Immature natural killer cell (primary cell): ENCODE results near the gene MMP21. TPM values are rescaled to one million over a fixed set of nuclear protein-coding genes. Genes with fewer than 3 reads are reported as not detected.

Experiments used
- DNase-seq, 3 donors: peaks; one replicate each; pipeline ENCODE4 v3.0.0; 2022; ENCODE audit warnings: mixed read lengths in 1 of 3
- H3K27ac Mint-ChIP-seq, 6 donors: one replicate each; pipeline ENCODE4 v1.8.0; 2020; ENCODE audit warnings: mixed read lengths in 6 of 6, mild to moderate bottlenecking in 5 of 6, inconsistent platforms in 4 of 6, moderate library complexity in 3 of 6
- H3K27me3 Mint-ChIP-seq, 3 donors: one replicate each; pipeline ENCODE4 v1.8.0; 2020 to 2021; ENCODE audit warnings: low read depth in 3 of 3, mild to moderate bottlenecking in 3 of 3, mixed read lengths in 3 of 3, moderate library complexity in 3 of 3, inconsistent platforms in 1 of 3
- H3K36me3 Mint-ChIP-seq, 3 donors: one replicate each; pipeline ENCODE4 v1.8.0; 2020; ENCODE audit warnings: mixed read lengths in 3 of 3, inconsistent platforms in 2 of 3, mild to moderate bottlenecking in 2 of 3
- H3K4me1 Mint-ChIP-seq, 2 donors: one replicate each; pipeline ENCODE4 v1.8.0; 2020; ENCODE audit warnings: inconsistent platforms in 2 of 2, mild to moderate bottlenecking in 2 of 2, mixed read lengths in 2 of 2, moderate library complexity in 1 of 2
- H3K4me3 Mint-ChIP-seq, 5 donors: one replicate each; pipeline ENCODE4 v1.8.0; 2020; ENCODE audit warnings: mild to moderate bottlenecking in 5 of 5, mixed read lengths in 5 of 5, inconsistent platforms in 3 of 5, moderate library complexity in 3 of 5
- H3K9me3 Mint-ChIP-seq, 6 donors: one replicate each; pipeline ENCODE4 v1.8.0; 2020; ENCODE audit warnings: mild to moderate bottlenecking in 6 of 6, mixed read lengths in 6 of 6, inconsistent platforms in 4 of 6, moderate library complexity in 3 of 6
- polyA plus RNA-seq, 3 donors: library from polyadenylated mRNA; unstranded; fragments of 300-500 nt; fragmentation: Illumina TruSeq; gene quantifications; one replicate each; pipeline ENCODE4 v1.2.3, GENCODE V29; 2021

MMP21 gene, protein sequence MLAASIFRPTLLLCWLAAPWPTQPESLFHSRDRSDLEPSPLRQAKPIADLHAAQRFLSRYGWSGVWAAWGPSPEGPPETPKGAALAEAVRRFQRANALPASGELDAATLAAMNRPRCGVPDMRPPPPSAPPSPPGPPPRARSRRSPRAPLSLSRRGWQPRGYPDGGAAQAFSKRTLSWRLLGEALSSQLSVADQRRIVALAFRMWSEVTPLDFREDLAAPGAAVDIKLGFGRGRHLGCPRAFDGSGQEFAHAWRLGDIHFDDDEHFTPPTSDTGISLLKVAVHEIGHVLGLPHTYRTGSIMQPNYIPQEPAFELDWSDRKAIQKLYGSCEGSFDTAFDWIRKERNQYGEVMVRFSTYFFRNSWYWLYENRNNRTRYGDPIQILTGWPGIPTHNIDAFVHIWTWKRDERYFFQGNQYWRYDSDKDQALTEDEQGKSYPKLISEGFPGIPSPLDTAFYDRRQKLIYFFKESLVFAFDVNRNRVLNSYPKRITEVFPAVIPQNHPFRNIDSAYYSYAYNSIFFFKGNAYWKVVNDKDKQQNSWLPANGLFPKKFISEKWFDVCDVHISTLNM
- not detected for polyA plus RNA-seq

DNA sequence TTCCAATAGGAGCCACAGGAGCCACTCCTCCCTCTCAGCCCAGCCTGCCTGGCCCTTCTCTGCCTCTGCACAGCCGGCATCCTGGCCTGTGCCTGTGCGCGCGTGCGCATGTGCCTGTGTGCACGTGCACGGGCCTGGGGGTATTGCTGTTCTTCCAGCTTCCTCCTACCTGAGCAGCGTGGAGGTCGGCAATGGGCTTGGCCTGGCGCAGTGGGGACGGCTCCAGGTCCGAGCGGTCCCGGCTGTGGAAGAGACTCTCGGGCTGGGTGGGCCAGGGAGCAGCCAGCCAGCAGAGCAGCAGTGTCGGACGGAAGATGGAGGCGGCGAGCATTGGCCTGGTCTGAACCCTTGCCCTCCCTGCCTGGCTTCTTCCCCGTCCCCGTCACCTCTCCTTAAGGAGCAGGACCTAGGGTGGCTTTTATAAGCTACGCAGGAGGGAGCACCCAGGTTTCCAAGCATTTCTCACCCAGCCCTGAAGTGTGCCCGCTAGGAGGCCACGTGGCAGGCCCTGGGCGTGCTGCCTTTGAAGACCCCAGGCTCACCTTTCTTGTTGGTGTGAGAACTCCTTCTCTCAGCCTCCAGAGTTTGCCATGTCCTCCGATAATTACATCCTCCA, at the start of gene MMP21:
Gene MMP21 (minus strand): TSS at position 331 of the 616 bp plus-strand sequence. CDS start 0 bp downstream, at position 331.
- Mint-ChIP-seq H3K9me3 (peaks cover 0 to 1% (median 0%) of the 10 kb centered on the region in 6 donors), H3K4me3 (no peak within 1 kb of the TSS), H3K27ac (no peak within 1 kb of the TSS), H3K27me3 (peaks cover 0 to 1% (median 1%) of the 10 kb centered on the region in 3 donors), H3K4me1 (no peaks in the 10 kb centered on the region), H3K36me3 (peaks cover 0 to 3% (median 0%) of the 10 kb centered on the region in 3 donors)
- no peak for DNase-seq

DNA sequence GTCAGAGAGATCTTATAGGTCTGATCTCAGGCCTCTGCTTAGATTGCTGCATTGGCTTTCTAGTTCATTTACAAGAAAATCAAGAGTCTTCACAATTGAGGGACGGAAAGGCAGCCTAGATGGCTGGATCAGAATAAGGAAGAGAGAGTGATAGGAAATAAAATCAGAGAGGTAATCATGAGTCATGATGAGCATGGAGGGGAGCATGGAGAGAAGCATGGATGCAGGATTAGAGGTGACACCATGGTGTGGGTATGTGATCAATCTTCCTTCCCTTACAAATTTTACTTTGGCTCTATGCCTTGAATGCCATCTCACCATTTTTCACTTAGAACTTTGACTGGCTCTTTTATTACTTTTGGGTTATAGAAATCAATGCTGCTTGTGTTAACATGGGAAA, 49.1 kb upstream of the MMP21 start:
- Mint-ChIP-seq H3K4me1 (peaks cover 6 to 7% of the 10 kb centered on the region in 2 donors), H3K36me3 (peaks cover 4 to 10% (median 7%) of the 10 kb centered on the region in 3 donors), H3K27me3 (peaks cover 0 to 3% (median 2%) of the 10 kb centered on the region in 3 donors), H3K4me3 (no peak overlapping the region), H3K27ac (no peak overlapping the region), H3K9me3 (no peaks in the 10 kb centered on the region)
- DNase-seq = no peak

DNA sequence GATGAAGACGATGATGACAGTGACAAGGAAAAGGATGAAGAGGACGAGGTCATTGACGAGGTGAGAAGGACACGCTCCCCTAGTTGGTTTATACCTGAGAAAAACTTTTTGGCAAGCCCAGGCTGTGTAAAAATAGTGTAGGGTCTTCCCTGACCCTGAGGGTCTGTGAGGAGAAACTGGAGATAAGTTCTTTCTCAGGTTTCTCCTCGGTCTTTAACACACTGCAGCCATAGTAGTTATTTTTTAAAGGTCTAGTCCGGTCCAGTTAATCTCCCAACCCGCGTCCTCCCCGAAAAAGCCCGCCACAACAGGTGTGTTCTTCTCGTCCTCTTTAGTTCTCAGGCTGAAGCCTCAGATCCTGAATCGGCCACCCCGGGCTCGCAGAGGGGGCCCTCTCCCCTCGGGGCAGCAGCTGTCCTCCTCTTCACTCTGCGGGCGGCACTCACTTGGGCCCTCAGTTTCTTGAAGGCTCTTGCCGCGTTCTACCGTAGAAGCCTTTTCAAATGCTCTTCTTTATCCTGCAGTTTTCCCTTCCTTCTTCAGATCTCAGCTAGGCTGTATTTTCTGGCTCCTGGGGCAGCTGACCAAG, 48.1 kb upstream of the MMP21 start:
- peaks cover 0 to 3% (median 2%) of the 10 kb centered on the region in 3 donors for H3K27me3 Mint-ChIP-seq
- H3K9me3 Mint-ChIP-seq = no peaks in the 10 kb centered on the region
- no peak for DNase-seq
- no peak overlapping the region for H3K4me3 Mint-ChIP-seq
- H3K27ac Mint-ChIP-seq = no peak overlapping the region
- H3K4me1 Mint-ChIP-seq = peaks cover 6 to 7% of the 10 kb centered on the region in 2 donors
- peaks cover 4 to 10% (median 7%) of the 10 kb centered on the region in 3 donors for H3K36me3 Mint-ChIP-seq

DNA sequence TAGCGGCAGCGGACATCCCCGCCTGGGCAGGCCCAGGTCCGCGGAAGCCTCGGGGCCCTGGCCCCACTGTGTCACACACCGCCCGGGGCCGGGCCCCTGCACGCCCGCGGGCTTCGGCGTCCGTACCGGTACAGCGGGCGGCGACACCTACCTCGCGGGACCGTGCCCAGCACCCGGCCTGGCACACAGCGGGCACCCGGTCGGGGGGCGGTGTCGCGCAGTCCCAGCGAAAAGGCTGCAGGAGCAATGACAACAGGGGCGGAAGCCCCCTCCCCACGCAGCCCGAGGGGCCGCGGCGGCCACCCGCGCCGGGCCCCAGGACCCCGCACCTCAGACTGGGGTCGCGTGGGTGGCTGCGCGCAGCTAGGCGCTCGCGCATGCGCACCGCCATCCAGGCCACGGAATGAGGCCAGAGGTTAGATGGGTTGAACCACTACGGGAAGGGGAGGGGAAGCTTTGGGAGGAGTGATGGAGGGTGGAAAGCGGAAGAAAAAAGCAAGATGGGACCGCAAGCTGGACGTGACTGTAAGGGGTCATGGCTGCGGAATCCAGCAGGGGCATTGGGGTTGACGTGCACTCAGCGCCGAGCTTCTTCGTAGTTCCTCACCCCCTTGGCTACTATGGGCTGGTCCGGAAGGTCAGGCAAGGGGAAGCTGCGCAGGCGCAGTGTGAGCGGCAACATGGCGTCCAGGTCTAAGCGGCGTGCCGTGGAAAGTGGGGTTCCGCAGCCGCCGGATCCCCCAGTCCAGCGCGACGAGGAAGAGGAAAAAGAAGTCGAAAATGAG, 47.4 kb upstream of the MMP21 start, which contains the start of the genes BCCIP and UROS:
Gene BCCIP (plus strand): TSS at position 669 of the 785 bp plus-strand sequence. CDS start 12 bp downstream, at position 681.
Gene UROS (minus strand): TSS at position 381 of the 785 bp plus-strand sequence. CDS start 6,759 bp downstream, outside the sequence.
- Mint-ChIP-seq H3K4me1 (peaks cover 4 to 6% of the 10 kb centered on the region in 2 donors), H3K27ac (peak within 1 kb of the TSS in 3 of 6 donors; percentile 74 to 89 (median 88)), H3K4me3 (peak within 1 kb of the TSS; percentile 78 to 88 (median 84)), H3K27me3 (peaks cover 0 to 3% (median 2%) of the 10 kb centered on the region in 3 donors), H3K9me3 (no peaks in the 10 kb centered on the region), H3K36me3 (peaks cover 3 to 6% (median 4%) of the 10 kb centered on the region in 3 donors)
- peak; percentile 94 to 97 (median 96) for DNase-seq

DNA sequence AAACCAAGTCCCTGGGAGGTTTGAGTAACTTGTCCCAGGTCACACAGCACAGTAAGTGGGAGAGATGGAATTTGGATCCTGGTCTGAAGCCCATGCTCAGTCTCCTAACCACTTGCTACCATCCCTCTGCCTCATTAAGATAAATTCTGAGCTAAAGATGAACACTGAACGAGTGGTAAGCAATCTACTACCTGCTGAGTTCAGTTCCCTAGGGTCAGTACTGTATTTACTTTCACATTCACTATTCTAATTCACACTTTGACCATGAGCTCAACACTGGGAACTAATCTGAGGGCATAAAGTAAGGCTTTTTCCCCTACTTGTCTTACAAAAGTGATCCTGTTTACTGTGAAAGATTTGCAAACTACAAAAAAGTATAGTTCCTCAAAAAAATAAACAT, 45.1 kb upstream of the MMP21 start:
- peak overlapping the region; percentile 61 to 85 (median 77) for H3K4me3 Mint-ChIP-seq
- peaks cover 0 to 2% (median 0%) of the 10 kb centered on the region in 3 donors for H3K36me3 Mint-ChIP-seq
- DNase-seq = peak; percentile 6 to 13 (median 12)
- H3K9me3 Mint-ChIP-seq = no peaks in the 10 kb centered on the region
- H3K27me3 Mint-ChIP-seq = peaks cover 0 to 4% (median 3%) of the 10 kb centered on the region in 3 donors
- H3K27ac Mint-ChIP-seq = peak overlapping the region in 2 of 6 donors; percentile 85 to 88
- H3K4me1 Mint-ChIP-seq = peaks cover 0 to 2% of the 10 kb centered on the region in 2 donors

DNA sequence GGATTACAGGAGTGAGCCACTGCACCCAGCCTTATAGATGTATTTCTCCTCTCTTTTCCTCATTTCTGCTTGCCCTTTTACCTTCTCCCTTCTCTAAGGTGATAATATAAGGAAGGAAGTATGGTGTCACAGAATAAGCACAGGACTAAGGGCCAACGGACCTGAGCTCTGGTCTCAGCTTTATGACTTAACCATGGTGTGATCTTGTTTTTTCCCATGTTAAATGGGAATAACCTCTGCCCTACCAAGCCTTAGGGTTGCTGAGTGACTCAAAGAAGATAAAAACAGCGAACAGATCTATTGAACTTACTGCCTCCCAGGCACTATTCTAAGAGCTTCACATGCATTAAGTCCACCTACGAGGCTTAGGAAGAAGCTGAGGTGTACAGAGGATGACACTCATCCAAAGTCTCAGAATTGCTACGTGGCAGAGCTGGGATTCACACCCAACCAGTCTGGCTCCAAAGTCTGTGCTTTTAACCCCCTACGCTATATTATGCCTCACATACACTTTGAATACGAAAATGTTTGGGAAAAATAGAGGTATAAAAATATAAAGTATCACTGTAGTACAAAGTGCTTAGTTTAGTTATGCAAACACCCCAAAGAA, 41.8 kb upstream of the MMP21 start:
- H3K4me3 Mint-ChIP-seq = no peak overlapping the region
- peaks cover 0 to 1% of the 10 kb centered on the region in 2 donors for H3K4me1 Mint-ChIP-seq
- H3K9me3 Mint-ChIP-seq = no peaks in the 10 kb centered on the region
- no peak overlapping the region for H3K27ac Mint-ChIP-seq
- H3K27me3 Mint-ChIP-seq = peaks cover 0 to 4% (median 3%) of the 10 kb centered on the region in 3 donors
- DNase-seq = no peak
- peaks cover 14 to 30% (median 20%) of the 10 kb centered on the region in 3 donors for H3K36me3 Mint-ChIP-seq

DNA sequence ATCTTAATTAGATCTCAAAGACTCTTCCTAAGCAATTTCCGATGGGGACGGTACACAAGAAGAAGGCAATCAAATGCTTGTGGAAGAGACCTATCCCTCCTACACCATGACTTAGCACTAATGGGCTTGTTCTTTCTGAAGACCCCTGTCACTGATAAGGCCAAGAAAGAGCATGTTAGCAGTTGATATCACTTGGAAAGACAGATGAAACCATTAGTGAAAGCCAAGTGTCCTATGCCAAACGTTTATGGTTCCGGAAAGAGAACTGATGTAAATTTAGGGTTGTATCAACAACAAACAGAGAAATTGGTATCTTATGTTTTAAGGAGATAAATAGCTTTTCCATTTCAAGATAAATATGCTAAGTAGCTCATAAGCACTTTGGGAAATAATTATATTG, 40.9 kb upstream of the MMP21 start:
- DNase-seq = no peak
- peaks cover 14 to 34% (median 24%) of the 10 kb centered on the region in 3 donors for H3K36me3 Mint-ChIP-seq
- no peaks in the 10 kb centered on the region for H3K9me3 Mint-ChIP-seq
- H3K4me3 Mint-ChIP-seq = no peak overlapping the region
- peaks cover 0 to 2% (median 0%) of the 10 kb centered on the region in 3 donors for H3K27me3 Mint-ChIP-seq
- H3K27ac Mint-ChIP-seq = no peak overlapping the region
- H3K4me1 Mint-ChIP-seq = no peaks in the 10 kb centered on the region

DNA sequence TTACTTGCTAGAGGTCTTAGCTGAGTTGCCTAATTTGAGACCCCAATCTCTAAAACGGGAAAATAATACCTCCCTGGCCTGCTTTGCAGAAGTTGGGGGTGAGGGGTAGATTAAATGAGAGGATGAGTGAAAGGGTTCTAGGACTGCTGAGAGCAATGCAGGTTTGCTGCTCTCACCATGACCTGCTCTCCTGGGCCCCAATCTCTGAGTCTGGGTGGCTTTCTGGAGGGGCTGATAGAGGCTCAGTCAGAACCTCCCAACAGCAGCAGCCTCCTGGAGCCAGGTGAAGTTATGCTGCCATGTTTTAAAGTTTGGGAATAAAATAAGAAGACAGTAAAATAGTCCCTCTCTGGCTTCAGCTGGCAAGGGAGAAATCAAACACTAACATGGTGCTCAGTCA, 40.1 kb upstream of the MMP21 start:
- DNase-seq = no peak
- peaks cover 0 to 2% (median 0%) of the 10 kb centered on the region in 3 donors for H3K27me3 Mint-ChIP-seq
- no peak overlapping the region for H3K4me3 Mint-ChIP-seq
- H3K4me1 Mint-ChIP-seq = no peaks in the 10 kb centered on the region
- H3K27ac Mint-ChIP-seq = no peak overlapping the region
- H3K9me3 Mint-ChIP-seq = no peaks in the 10 kb centered on the region
- H3K36me3 Mint-ChIP-seq = peaks cover 17 to 38% (median 28%) of the 10 kb centered on the region in 3 donors

DNA sequence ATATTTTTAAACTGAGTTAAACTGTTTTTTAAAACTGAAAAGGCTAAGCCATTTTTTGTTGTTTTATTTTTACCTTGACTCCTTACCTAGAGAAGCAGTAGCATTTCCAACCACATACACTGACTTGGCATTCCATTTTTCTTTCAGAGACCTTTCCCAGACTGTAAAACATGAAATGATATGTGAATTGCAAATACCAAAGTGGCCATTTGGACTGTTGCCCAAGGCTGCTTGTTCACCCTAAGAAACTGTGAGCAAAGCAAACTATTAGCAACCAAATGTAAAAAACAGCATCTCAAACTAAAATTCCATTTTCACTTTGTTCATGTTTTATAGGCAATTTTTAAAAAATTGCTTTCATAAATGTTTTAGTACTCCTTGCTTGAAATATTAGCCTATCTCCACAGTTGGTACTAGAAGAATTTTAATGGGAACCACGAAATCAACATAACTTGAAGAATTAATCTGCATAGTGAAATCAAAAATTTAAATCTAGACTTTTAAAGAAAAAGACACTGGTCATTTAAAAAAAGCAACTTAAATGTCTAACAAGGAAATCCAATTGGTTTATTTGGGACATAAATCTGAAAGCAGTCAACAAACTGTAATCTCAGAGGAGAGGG, 36.6 kb upstream of the MMP21 start:
- Mint-ChIP-seq H3K27ac (no peak overlapping the region), H3K9me3 (no peaks in the 10 kb centered on the region), H3K36me3 (peaks cover 34 to 56% (median 37%) of the 10 kb centered on the region in 3 donors), H3K27me3 (peaks cover 0 to 2% (median 0%) of the 10 kb centered on the region in 3 donors), H3K4me3 (no peak overlapping the region), H3K4me1 (peaks cover 16 to 17% of the 10 kb centered on the region in 2 donors)
- no peak for DNase-seq

DNA sequence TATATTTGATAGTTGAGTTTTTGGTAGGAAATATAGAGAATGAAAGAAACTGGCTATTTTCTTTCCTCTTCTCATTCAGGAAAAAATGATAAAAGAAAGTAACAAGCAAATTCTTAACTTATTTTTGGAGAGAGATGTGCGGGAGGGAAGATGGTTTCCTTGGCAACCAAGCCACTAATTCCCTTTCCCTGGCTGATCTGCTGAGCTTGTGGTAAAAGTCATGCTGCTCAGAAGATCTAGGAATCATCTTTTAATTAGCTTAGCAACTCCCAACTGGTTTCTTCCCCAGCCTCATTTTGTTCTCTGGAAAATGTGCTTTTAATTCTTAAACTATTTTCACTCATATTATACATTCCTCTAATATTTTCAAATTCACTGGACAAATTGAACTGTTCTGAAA, 35.6 kb upstream of the MMP21 start:
- H3K9me3 Mint-ChIP-seq = no peaks in the 10 kb centered on the region
- DNase-seq = no peak
- H3K27ac Mint-ChIP-seq = no peak overlapping the region
- no peak overlapping the region for H3K4me3 Mint-ChIP-seq
- no peaks in the 10 kb centered on the region for H3K27me3 Mint-ChIP-seq
- peaks cover 17 to 22% of the 10 kb centered on the region in 2 donors for H3K4me1 Mint-ChIP-seq
- peaks cover 41 to 66% (median 47%) of the 10 kb centered on the region in 3 donors for H3K36me3 Mint-ChIP-seq

DNA sequence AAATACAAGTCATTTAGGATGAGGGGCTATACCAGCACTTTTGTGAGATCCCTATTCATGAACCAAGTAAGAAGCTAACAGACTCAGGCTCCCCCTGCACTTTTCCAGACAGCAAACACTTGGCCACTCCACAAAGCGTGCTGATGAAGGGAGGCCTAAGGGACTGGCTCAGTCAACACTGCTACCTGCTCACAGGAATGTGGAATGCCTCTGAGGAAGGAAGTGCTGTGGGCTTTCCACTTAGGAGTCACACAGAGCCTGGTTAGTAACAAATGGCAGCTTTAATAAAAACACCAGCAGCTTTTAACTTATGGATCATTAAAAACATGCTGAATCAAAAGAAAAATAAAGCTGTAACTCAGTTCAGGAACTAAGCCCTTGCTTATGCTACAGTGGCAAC, 32.4 kb upstream of the MMP21 start:
- Mint-ChIP-seq H3K4me1 (peaks cover 17 to 22% of the 10 kb centered on the region in 2 donors), H3K9me3 (no peaks in the 10 kb centered on the region), H3K36me3 (peaks cover 27 to 59% (median 52%) of the 10 kb centered on the region in 3 donors), H3K27ac (peak overlapping the region in 4 of 6 donors; percentile 3 to 81 (median 62)), H3K27me3 (no peaks in the 10 kb centered on the region), H3K4me3 (no peak overlapping the region)
- no peak for DNase-seq

DNA sequence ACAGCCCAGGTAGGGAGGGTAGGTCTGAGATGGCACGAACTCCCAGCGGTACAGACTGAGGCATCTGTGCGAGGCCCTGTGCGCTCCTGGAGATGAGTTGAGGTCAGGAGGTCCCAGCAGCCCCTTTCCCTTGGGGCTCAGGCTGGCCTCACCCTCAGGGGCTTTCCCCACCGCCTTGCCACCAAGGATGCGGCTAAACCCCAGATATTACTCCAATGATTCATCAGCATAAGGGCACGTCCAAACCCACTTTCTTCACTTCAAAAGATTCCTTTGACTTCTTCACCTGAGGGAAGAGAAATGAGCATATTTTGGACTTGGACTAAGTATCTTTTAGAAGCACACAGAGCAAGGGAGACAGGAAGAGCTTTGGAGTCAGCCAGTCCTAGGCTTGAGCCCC, 27.1 kb upstream of the MMP21 start:
- Mint-ChIP-seq H3K27me3 (peaks cover 0 to 2% (median 0%) of the 10 kb centered on the region in 3 donors), H3K4me3 (no peak overlapping the region), H3K27ac (peak overlapping the region in 1 of 6 donors; percentile 40), H3K9me3 (no peaks in the 10 kb centered on the region), H3K36me3 (peaks cover 12 to 55% (median 29%) of the 10 kb centered on the region in 3 donors), H3K4me1 (peaks cover 6 to 11% of the 10 kb centered on the region in 2 donors)
- DNase-seq = no peak
